Ammon's horn (tissue), 1 donor: Measurements from ENCODE around the gene NOC2L.

Experiments
- DNase-seq: peaks from one replicate; pipeline ENCODE4 v3.0.0-alpha.2; 2016; ENCODE audit warnings: low spot score

Gene NOC2L

DNA sequence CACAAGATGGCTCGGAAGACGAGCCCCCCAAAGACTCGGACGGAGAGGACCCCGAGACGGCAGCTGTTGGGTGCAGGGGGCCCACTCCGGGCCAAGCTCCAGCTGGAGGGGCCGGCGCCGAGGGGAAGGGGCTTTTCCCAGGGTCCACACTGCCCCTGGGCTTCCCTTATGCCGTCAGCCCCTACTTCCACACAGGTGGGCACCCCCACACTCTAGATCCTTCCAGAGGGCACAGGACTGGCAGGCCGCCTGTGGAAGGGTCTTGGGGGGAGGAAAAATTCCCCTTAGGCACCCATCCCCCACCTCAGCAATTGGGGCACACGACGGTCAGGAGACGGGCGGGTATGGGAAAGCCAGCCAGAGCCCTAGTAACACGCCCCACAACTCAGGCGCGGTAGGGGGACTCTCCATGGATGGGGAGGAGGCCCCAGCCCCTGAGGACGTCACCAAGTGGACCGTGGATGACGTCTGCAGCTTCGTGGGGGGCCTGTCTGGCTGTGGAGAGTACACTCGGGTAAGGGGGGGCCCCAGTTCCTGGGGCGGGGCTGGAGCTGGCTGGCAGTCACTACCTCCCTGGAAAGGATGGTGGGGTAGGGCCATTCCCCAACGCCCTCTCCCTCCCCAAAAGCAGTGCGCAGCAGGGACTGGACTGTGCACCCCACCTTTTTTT lies 16.1 kb downstream of the NOC2L start:
- DNase-seq = no peak

DNA sequence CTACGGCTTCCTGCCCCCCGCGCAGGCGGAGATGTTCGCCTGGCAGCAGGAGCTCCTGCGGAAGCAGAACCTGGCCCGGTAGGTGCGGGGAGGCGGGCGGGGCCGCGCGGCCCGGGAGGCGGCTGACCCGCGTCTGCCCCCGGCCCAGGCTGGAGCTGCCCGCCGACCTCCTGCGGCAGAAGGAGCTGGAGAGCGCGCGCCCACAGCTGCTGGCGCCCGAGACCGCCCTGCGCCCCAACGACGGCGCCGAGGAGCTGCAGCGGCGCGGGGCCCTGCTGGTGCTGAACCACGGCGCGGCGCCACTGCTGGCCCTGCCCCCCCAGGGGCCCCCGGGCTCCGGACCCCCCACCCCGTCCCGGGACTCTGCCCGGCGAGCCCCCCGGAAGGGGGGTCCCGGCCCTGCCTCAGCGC lies 16.6 kb downstream of the NOC2L start:
- DNase-seq = no peak

DNA sequence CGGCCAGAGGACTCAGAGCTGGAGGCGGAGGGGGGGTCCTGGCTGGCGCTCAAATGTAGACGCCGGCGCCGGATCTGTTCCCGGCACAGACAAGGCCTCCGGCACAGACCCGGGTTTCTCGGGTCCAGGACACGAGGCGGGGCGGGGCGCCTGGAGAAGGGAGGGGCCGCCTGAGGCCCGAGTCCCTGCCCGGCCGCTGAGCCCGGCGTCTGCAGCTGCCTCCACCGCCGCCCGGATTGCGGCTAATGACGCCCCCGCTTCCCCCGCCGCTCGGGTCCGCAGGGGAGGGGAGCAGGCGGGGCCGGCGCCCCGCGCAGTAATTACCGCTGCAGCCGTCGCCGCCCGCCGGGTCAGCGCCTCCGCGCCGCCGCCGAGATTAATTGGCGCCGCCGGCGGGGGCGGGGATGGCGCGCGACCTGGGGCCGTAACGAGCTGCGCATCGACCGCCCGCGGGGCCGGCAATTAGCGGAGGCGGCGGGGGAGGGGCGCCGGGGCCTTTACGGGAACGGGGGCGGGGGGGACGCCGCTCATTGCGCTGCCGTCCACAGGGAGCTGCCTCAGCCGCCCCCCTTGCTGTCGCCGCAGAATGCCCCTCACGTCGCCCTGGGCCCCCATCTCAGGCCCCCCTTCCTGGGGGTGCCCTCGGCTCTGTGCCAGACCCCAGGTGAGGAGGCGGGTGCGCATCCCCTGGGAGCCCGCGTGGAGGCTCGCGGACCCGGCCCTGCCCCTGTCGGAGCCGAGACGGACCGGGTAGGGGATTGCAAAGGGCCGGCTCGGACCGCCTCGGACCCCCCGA lies 17.3 kb downstream of the NOC2L start:
- DNase-seq = no peak

DNA sequence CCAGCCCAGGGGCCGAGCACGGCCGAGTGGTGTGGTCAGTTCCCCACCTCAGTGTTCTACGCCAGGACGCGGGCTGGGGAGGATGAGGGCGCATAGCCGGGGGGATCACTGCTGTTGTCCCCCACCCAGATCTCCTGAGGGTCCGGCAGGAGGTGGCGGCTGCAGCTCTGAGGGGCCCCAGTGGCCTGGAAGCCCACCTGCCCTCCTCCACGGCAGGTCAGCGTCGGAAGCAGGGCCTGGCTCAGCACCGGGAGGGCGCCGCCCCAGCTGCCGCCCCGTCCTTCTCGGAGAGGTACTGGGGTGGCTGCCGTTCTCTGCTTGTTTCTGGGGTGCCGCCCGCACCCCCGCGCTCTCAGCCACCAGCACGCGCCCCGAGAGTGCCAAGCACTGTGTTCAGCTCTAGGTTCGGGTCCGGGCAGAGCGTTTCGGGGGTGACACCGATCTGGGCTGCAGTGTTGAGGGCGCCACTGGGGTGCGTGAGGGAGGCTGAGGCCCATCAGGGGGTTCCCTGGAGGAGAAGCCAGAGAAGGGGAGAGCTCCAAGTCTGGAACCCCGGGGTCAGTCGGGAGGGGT lies 18.0 kb downstream of the NOC2L start:
- no peak for DNase-seq

DNA sequence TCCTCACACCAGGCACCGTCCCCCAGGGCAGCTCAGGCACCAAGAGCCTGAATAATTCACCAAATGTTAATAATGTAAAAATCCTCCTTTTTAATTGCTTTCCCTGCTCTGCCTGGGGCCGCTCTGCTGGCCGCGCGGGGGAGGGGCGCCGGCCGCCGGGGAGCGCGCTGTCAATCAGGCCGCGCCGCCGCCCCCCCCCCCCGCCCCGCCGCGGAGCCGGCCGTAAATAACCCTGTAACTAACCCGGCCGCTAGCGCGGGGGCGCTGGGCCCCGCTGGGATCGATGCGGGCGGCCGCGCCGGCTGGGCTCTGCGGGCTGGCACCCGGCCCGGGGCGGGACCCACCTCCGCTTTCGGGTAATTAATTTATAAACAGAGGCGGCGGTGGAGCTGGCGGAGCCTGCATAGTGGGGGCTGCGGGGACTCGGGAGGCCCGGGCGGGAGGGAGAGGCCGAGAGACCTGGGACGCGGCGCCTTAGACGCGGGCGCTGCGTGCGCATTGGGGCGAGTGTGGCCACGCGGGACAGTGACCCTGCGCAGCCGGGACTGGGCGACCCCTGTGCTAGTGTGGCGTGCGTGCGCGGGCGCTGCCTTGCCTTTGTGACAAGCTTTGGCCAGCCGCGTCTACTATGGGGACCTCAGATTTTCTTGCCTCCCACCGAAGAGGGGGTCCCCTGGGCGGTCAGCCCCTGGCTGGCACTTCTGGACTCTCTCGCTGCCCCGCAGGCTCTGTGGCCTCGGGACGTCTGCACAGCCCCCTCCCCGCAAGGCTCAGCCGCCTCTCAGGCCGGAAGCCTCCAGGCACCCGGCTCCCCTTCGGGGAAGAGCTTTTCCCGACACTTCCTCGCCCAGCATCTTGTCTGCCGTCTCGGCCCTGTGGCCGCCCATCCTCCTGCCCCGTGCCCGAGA lies 18.7 kb downstream of the NOC2L start:
- peak; percentile 25 for DNase-seq

DNA sequence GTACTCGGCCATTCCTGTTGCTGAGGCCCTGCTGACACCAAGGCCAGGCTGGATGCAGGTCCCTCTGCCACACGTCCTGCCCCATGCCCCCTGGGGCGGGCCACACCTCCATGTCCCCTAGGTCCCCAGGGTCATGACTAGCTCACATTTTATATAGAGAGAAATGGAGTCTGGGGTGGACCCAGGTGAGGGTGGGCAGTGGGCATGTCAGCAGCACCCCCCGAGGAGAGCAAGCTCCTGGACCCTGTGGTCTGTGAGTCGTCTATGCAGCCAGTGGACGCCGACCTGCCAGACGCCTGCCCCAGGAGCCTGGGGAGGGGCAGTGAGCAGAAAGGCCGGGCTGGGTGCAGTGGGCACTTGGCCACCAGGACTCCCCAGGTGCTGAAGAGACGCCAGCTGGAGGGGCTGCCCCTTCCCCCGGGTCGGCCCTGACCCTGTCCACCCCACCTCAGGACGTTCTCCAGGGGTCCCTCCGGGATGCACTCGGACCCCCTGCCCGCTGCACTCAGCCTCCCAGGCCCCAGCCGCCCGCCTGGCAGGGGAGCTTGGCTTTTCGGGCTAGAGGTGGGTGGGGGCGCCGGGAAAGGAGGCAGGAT lies 19.4 kb downstream of the NOC2L start:
- no peak for DNase-seq

DNA sequence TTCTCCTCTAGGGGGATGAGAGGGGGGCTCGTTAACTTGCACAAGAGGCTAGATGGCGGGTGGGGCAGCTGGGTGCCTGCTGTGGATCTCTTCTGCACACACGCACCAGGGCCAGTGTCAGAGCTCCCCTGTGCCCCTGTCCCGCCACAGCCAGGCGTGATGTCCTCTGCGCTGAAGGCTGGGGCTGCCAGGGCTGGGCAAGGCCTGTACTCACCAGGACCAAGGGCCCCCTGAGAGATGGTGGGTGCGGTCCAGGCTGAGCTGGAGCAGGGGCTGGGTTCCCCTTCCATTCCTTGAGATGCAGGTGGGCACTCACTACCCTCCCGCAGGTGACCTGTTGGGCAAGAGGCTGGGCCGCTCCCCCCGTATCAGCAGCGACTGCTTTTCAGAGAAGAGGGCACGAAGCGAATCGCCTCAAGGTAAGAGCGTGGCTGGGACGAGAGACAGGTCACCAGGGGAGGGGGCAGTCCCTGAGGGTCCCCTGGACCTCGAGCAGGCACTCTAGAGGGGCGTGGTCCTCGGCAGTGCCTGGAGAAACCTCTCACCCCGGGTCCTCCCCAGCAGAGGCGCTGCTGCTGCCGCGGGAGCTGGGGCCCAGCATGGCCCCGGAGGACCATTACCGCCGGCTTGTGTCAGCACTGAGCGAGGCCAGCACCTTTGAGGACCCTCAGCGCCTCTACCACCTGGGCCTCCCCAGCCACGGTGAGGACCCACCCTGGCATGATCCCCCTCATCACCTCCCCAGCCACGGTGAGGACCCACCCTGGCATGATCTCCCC lies 20.2 kb downstream of the NOC2L start:
- DNase-seq = no peak

DNA sequence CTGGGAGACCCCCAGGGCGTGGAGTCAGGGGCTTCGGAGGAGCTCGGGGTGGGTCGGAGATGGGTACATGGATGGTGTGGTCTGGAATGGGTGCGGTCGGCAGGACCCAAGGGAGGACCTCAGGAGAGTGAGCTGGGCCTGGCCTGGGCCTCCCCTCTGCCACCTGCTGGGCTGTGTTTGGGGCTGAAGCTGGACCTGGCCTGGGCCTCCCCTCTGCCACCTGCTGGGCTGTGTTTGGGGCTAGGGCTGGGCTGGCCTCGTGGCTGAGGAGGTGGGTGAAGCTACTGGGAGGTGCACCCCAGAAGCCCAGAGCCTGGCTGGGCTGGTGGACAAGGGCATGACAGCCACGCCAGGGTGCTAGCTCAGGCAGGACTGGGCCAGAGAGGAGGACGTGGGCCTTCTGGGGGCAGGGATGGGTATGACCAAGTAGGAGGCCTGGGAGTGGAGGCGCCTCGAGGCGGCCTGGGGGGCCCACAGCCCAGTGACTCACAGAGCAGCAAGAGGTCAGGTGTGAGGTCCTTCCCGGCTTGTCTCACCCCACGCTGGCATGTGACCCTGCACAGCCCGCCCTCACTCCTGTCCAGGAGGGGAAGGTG lies 20.9 kb downstream of the NOC2L start:
- DNase-seq = no peak

DNA sequence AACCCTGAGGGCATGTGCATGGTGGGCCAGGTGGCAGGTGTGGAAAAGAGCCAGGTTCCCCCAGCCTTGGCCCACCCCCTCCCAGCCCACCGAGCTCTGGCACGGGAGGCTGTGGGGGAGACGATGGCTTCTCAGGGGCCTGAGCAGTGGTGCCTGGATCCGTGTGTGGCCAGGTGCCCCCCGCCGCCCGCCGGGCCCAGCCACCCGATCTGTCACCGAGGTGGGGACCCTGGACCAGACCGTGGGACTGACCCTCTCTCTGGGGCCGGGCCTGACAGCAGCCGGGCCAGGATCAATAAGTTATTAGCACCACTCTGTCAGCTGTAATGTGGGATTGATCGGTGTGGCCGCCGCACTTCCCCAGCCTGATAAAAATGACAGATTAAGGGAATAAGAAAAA lies 21.5 kb downstream of the NOC2L start:
- no peak for DNase-seq

DNA sequence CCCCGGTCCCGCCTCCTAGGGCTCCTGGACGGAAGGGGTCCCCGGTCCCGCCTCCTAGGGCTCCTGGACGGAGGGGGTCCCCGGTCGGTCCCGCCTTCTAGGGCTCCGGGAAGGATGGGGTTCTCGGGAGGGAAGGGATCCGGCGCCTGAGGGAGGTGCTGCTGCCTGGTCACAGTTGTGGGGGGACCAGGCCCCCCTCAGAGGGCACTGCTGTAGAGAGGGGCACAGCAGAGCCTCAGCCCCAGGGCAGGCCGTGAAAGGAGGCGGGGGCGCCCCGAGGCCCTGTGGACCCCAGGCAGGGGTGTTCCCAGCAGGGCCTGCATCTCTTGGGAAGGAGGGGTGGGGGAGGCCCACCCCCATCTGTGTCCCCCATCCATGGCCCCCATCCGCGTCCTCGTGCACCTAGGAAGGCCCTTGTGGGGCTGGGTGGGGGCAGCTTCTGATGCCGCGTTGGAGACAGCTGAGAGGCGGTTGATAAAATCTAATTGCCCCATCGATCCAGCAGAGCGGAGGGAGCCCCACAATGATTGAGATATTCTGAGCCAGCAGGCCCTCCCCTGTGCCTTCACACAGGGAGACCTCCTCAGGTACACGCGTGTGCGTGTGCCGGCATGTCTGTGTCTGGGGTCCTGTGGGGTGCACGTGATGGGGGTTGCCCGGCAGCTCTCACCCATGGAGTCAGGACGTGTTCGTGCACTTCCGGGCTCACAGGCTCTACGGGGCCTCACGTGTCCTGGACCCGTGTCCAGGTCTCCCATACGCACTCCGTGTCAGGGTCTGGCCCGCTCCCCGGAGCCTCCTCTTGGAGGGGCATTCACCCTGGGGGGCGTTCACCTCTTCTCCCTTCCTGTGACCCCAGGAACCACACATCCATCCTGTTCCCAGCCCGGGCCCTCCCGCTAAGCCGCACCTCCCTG lies 22.4 kb downstream of the NOC2L start:
- no peak for DNase-seq

DNA sequence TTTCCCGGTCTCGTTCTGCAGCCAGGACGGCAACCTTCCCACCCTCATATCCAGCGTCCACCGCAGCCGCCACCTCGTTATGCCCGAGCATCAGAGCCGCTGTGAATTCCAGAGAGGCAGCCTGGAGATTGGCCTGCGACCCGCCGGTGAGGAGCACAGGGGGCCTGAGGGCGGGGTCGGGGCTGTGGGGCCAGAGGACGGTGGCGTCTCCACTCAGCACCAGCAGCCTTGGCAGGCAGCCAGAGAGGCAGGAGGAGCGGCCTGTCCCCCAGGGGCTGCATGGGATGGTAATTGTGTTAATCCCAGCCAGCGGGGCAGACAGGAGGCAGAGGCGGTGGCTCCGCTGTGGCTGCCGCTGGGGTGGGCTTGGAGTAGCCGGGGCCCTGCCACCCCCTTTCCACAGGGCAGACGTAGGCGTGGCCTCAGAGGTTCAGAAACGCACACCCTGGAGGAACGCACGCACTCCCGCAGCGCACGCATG lies 23.3 kb downstream of the NOC2L start:
- DNase-seq = no peak

DNA sequence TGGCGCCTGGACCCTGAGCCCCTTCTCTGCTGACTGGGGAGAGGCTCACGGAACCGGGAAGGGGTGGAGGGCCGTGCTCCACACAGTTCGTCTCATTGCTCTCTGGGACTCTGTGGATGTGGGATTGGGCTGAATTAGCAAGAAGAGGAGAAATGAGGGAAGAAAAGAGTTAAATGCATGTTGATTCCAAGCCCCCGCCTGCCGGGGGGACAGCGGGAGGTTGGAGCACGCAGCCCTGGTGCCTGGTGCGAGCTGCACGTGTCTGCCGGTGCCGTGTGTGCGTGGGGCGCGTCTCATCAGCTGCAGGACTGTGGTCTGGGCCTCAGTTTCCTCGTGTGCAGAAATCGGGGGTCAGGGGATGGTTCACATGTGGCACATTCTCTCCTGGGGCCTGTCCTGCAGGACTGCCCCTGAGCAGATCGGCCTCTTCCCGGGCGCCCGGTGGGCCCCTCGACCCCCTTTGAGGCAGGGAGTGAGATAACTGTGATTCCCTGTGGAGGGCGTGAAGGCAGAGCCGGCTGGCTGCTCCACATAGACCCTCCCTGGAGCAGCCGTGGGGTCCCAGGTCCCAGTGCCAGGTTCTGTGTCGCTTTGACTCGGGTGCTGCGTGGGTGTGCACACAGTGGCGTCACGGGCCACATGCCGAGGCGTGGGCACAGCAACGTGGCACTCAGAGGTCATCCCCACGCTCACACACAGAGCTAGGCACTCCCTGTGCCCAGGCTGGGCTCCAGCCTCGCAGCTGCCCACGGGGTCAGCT lies 23.9 kb downstream of the NOC2L start:
- no peak for DNase-seq

DNA sequence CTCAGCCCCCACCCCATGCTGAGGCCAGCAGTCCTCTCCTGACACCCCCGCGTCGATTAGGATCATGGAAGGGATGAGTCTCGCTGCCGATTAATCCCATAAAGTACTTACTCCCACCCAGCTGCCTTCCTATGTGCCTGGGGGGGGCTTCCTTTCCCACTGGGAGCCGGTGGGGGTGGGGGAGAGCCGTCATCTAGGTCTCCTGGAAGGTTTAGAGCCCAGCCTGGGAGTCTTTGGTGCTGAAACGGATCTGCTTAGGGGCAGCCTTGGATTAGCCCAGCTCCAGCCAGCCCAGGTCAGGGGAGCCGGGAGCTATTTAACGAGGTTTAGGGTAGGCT lies 25.5 kb downstream of the NOC2L start:
- no peak for DNase-seq

DNA sequence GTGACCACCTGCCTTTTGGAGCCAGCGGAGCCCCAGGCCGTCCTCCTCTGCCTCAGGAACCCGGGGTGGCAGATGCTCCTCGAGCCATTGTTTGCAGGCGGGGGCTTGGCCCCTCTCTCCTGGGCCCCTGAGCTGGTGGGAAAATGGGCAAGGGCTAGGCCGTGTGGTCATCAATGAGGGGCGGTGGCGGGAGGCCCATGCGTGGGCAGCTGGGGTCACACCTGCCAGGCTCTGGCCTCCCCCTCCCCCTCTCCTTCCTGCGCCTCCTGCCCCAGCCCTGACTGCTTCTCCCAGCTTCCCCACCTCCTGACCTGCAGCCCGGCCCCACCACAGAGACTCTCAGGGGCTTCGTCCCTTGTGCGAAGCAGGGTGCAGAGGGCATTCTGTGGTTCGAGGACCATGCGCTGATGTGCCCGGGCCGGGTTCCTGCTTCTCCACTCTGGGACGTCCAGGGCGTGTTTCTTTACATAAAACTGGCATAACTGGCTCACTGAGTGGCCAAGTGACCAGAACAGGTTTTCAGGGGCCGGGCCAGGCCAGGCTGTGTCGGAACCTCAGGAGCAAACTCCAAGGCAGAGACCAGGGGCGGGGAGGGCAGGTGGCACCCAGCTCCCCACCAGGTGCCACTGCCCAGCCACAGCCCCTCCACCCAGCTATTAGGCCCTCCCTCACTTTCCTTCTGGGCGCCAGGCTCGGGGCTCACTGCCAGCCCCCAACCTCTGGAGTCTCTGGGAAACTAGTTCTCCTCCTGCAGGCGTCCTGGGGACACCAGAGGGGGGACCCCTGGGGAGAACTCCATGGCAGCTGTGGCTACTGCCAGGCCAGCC lies 26.1 kb downstream of the NOC2L start:
- no peak for DNase-seq

DNA sequence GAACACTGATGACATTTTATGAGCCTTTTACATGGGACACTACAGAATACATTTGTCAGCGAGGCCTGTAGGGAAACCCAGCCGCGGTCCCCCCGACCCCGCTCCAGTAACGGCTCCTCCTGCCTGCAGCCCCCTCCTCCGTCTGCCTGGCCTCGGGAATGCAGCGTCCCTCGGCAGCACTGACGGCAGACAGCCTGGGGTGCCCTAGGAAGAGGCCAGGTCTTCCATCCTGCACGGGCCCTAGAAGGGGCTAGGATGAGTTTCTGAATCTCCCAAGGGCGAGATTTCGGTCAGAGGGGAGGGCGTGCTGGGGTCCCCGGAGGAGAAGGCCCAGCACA lies 26.9 kb downstream of the NOC2L start:
- DNase-seq = no peak

DNA sequence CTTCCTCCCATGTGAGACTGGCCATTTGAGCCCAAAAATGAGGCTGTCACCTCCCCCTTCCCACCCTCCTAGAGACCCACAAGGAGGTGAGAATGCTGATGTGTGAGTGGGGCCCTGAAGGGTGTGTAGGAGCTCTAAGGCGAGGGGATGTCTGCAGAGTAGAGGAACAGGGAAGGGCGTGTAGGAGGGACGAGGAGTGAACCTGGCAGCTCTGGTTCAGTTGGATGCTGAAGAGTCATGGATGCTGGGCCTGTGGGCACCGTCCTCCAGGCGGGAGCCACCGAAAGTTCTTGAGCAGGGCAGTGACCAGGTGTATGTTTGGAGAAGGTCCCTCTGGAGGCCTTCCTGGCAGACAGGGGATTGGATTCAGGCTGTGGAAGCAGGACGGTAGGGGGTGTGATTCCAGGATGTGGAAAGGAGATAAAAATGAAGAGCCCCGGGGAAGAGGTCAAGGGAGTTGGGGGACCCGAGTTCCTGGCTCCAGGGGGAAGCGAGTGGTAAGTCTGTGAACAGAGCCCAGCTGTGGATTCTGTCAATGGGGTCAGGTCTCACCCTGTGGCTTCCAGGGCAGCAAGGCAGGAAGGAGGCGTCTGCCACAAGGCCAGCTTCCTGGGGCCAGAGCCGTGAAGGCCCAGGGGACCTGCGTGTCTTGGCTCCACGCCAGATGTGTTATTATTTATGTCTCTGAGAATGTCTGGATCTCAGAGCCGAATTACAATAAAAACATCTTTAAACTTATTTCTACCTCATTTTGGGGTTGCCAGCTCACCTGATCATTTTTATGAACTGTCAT lies 27.5 kb downstream of the NOC2L start:
- no peak for DNase-seq

DNA sequence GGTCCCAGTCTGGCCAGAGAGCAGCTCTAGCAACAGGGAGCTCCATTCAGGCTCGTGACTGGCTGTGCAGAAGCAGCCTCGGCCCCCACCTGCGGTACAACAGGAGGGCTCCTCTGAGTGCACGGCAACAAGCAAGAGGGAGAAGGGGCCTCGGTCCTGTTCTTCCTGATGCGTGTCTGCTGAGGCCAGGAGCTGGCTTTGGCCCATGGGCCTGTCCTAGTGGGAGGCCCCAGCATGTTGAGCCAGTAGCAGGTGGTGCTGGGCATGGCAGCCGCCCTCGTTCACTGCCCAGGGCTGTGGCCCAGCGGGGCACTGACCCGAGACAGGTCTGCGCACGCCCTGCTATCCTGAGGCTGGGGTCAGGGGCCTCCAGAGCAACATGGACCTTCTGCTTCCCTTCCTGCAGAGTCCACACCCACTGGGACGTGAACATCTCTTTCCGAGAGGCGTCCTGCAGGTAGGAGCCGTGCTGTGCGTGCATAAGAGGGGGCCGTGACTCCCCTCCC lies 28.4 kb downstream of the NOC2L start:
- DNase-seq = no peak
